HG02852 (cell line): ENCODE measurements around the gene CELA3A.

Experiments
- ATAC-seq: cut with Tn5 transposase; IDR thresholded peaks from one replicate; pipeline ENCODE4 v1.9.1; 2021; ENCODE audit warnings: mild to moderate bottlenecking, moderate library complexity; ENCODE audit not compliant: unreplicated experiment

CELA3A gene

DNA sequence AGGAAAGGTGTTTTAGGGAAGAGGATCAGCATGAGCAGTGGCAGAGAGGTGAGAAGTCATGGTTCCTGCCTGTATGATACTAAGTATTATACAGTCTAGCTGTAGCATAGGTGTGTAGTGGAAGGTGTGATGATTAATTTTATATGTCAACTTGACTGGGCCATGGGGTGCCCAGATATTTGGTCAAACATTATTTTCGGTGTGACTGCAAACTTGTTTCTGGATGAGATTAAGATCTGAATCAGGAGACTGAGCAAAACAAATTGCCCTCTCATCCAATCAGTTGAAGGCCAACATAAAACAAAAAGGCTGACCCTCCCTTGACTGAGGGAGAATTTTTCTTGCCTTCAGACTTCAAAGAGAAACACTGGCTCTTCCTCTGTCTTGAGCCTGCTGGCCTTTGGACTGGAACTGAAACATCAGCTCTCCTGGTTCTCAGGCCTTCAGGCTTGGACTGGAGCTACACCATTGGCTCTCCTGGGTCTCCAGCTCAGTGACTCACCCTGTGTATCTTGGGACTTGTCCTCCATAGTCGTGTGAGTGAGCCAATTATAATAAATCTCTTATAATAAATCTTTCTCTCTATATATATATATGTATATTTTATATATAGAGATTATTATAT is 44.3 kb downstream of the CELA3A start:
- ATAC-seq = no peak

DNA sequence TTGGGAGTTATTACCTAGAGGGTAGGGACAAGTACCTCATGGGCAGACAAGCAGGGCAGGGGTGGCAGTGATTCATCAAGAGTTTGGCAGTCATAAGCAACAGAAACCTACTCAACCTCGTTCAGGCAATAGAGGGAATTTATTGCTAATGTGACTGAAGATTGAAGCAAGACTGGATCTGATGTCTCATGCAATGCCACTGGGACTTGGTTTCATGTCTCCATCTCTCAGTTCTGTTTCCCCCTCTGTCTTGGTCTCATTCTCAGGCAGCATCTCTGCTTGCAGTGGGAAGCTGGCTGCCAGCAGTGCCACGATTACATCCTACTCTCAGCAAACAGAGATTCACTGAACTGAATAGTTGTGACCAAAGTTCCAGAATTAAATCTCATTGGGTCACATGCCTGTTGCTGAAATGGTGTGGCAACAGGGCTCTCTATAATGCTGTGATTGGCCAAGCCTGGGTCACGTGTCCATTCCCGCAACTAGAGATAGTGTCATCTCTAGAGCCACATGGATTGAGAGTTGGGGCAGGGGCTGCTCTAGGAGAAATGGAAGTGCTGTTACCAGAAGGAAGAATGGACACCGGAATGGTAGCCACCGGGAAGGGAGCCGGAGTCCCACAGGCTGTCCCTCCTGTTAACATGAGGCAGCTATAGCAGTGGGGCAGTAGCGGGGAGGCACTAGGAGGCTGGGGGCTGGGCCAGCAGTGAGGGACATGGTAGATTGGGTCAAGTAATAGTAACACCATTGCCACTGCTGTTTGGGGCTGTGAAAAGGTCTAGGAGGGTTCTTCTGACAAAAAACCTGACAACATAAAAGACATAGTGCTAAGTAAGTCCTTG is 47.1 kb downstream of the CELA3A start:
- ATAC-seq = no peak

DNA sequence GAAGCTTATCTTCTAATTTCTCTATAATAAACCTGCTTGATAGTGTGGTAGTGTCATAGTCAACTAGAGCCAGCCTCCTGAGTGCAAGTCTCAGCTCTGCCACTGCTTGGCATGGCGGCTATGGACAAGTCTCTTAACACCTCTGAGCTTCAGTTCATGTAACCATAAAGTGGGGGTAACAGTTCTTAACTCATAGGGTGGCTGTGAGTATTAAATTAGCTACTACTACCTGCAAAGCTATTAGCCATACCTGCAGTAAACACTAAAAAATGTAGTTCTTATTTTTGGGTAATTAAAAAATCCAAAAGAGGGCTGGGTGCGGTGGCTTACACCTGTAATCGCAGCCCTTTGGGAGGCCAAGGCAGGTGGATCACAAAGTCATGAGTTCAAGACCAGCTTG is 48.9 kb downstream of the CELA3A start:
- no peak for ATAC-seq

DNA sequence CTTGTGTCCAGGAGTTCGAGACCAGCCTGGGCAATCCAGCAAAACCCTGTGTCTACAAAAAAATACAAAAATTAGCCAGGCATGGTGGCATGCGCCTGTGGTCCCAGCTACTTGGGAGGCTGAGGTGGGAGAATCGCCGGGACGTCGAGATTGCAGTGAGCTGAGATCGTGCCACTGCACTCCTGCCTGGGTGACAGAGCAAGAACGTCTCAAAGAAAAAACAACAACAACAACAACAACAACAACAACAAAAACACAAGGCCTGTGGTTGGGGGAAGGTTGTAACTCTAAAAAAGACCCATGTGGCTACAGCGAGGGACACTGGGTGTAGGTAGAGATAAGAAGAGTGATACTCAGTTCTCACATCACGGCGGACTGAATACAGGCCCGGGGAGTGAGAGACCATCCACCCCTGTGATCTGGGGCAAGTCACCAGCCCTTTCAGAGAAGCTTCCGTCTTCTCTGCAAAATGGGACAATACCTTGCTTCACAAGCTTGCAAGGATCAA is 50.2 kb downstream of the CELA3A start:
- ATAC-seq = no peak

DNA sequence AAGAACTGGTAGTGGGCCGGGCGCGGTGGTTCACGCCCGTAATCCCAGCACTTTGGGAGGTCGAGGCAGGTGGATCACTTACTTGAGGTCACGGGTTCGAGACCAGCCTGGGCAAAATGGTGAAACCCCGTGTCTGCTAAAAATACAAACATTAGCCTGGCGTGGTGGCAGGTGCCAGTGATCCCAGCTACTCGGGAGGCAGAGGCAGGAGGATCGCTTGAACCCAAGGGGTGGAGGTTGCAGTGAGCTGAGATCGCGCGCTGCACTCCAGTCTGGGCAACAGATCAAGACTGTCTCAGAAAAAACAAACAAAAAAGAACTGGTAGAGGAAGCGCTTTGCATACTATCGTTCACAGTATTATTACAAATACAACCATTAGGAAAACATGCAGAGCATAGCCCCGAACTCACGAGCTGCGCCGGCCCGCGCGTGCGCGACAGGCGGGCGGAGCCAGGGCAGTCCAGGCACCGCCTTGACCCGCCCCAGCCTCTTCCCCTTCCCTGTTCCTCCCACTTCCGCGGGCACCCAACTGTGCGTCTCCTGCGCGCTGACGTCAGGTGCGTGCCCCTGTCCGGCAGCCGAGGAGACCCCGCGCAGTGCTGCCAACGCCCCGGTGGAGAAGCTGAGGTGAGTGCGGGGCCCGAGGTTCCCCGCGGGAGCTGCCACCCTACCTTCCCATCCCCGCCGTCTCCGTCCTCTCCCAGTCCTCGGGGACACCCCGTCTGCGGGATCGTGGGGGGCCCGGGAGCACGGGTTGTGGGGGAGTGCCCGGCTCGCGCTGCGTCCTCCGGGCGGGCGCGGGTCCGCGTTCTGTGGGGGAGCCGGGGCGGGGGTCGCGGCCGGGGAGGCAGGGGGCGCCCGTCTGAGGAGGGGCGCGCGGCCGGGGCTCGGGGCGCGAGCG is 50.9 kb downstream of the CELA3A start, which contains the start of gene CDC42:
Gene CDC42 (plus strand): TSS at position 595 of the 902 bp plus-strand sequence. CDS start 25,770 bp downstream, outside the sequence.
- ATAC-seq = peak; percentile 89

DNA sequence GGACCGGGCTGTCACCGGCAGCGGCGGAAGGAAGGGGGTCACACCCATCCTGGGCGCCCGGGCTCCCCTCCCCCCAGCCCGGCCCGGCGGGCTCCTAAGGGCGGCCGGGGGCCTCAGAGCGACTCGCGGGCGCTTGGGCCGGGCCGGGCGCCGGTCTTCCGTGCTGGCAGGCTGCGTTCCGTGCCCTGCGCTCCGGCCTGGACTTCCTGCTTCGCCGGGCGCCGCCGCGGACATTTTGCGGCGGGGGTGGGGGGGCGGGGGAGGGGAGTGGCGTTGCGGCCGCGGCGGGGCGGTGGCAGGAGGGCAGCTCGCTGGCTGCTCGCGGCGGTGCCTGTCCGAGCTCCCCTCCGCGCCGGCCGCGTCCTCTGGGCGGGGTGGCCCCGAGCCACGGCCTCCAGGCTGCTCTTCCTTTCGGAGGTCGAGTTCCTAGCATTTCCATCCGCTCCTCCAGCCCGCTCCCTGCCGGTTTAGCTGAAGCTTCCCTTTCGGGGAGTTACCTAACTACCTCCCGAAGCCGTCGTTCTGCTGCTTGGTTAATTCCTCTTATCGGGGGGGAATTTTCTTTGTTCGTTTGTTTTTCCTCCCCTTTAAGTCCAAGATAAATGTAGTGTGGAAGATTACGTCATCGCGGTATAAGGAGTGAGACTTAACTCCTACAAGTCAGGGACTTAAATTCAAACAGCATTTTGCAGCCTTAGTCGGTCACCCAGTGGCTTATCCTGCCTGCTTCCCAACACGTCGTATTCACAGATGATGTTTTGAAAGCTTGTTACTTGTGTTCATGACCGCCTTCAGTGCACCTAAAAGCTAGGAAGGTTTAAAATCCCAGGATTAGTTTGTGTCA is 51.8 kb downstream of the CELA3A start:
- peak; percentile 36 for ATAC-seq

DNA sequence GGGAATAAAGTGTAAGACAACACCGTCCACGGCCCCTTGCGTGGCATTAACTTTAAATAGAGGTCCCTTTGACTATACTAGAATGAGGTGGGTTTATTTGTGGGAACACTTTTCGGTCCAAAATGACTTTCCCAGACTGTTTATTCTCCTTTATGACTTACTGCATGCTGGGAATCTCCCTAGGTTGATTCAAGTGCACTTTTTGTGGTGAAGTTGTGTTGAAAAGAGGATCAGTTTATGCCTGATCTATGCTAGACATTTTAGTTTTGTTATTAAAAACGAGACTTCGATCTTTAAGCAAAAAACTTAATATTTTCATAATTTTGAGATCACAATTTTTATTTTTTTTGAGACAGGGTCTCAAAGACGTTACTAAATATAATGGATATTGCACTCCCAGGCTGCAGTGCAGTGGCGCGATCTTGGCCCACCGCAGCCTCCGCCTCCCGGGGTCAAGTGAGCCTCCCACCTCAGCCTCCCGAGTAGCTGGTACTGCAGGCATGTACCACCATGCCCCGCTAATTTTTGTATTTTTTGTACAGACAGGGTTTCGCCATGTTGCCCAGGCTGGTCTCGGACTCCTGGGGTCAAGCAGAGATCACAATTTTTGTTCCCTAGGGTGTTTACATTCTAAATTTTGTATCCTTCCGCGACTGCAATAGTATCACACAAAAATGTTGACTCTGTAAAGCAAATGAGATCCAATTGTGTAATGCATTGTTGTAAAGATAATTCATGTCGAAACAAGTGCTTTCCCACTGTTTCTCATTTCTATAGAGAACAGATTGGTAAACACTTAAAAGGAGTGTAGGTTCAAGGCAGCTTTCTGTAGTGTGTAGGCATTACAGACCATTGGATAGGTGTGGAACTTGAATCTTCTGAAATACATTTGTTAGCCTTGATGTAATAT is 52.7 kb downstream of the CELA3A start:
- ATAC-seq = no peak

DNA sequence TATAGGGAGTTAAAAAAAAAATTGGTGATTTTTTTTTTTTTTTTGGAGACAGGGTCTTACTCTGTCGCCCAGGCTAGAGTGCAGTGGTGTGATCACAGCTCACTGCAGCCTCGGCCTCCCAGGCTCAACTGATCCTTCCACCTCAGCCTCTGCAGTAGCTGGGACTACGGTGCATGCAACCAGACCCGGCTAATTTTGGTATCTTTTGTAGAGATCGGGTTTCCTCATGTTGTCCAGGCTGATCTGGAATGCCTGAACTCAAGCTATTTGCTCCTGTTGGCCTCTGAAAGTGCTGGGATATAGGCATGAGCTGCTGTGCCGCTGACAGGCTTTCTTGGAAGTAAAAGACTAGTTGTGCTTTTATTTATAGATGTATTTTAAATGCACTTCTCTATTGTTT is 54.0 kb downstream of the CELA3A start:
- ATAC-seq = no peak

DNA sequence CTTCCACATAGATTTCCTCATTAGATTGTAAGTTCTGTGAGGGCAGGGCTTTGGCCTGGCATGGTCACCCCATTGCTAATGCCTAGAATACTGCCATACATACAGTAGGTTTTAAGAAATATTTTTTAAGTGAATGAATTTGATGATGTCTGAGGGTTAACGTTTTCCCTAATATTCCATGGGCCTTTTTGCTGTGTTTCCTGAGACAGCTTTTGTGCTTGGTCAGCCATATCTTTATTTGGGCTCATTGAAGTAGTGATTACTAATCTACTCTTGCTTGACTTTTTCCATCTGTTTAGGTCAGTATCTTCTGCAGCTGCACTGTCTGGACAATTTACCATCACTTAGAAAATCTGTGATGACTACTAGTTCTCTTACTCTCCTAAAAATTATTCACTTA is 54.6 kb downstream of the CELA3A start:
- ATAC-seq = no peak

DNA sequence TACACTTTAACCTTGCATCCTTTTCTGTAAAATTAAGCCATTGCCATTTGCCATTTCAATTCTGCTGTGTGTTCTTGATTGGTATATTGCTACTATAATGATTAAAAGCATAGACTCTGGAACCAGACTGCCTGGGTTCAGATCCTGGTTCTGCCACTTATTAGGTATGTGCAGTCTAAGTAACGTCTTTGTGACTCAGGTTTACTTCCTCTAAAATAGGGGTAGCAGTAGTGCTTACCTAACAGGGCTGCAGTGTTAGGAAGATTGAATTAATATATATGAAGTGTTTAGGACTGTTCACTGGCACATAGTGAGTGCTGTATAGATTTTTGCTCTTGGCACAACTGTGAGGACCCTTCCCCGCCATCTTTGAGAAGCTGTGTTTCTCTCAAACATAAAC is 55.5 kb downstream of the CELA3A start:
- no peak for ATAC-seq

DNA sequence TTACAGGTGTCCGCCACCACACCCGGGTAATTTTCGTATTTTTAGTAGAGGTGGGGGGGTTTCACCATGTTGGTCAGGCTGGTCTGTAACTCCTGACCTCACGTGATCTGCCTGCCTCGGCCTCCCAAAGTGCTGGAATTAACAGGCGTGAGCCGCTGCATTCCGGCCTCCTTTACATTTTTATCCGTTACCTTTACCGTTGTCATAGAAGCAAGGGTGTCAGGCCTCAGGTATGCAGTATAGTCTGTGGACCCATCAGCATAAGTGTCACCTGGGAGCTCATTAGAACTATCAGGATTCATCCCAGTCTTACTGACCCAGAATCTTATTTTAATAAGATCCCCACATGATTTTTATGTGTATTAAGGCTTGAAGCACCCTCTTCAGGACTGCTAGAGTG is 56.4 kb downstream of the CELA3A start:
- no peak for ATAC-seq
